Stimulated activated CD4-positive, alpha-beta T cell treated with anti-CD3 and anti-CD28 coated beads, Interleukin-15, amount 100 ng/mL, for 48 hours (primary cell): ENCODE data around the gene IGF2R.
"Not testable (repeated sequence)": the region's sequence is repeated elsewhere in the genome, so short reads cannot be mapped to it uniquely, and the experiment has no call there.

Experiments used
- DNase-seq, 2 donors: peaks; one replicate each; pipeline ENCODE4 v3.0.0-alpha.2; 2020; ENCODE audit warnings: low read depth in 2 of 2

Gene IGF2R

DNA sequence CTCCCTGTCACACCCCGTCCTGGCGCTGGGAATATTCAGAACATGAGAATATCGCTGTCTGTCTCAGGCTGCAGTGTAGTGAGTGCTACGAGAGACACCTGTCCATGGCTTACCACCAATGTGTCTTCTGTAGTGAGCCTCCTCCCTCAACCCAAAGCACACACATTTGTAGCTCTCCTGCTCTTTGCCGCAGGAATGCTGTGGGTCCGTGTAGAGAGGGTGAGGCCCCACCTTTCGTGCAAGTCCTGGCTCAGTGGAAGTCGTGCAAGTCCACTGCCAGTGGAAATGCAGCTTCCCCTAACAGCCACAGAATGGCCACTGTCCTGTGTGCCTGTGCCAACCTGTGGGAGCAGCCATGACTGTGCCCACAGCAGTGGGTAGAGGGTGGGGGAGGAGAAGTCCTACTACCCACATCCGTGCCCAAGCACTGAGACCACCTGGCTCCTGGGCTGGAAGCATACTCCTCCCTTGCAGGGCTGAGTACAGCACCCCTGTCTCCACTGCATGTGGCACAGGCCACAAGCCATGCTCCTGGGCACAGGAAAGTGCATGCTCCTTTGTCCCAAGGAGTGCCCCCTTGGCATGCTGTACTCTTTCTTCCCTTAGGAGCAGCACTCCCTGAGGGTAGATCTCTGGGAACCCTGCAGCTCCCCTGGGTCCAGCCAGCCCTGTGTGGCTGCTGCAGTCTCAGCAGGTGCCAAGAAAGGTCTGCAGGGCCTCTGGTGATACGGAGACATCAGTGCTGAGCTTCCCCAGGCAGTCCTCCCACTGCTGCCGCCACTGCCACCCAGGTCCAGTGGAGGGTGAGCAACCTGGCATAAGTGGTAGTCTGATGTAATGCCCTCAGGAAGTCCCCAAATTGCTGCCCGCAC is 28.0 kb downstream of the IGF2R start:
- DNase-seq = no peak

DNA sequence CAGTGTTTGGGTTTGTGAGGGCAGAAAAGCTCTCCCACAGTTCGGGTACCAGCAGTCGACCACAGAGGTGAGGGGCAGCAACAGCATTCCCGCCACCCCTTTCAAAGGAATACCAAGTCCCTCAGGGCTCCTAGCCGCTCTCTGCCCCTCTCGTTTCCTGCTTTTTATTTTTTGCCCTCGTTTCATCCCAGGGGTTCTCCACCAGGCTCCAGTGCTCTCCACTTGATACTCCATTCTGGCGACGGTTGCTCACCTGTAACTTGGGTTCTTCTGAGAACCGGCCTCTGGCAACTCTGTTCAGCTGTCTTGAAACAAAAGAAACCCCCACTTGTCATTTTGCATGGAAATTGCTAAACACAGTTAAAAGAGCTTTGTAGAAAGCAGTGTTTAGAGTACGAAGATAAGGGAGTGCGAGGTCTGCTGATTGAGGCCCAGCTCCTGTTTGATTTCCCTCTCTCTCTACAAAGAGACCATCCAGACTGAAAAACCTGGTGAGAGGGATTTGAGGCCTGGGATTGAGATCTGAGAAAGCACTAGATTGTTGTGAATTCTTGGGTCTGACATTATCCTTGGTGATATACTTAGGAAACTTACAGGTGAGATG is 28.7 kb downstream of the IGF2R start:
- no peak for DNase-seq

DNA sequence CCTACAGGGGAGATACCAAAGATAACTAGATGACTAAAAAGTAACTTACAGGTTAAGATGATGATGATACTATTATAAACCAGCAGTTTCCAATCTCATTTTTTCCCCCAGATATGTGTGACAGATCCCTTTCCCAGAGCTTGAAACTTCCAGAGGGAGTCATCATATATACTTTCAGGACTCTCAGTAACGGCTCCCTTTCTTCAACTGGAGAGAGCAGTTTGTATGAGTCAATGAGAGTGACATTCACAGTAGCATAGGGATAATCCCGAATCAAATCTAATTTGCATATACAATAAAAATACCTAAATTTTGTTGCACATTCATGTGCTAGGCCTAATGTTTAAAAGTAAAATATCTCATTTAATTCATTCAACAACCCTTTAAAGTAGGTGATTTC is 29.7 kb downstream of the IGF2R start:
- no peak for DNase-seq

DNA sequence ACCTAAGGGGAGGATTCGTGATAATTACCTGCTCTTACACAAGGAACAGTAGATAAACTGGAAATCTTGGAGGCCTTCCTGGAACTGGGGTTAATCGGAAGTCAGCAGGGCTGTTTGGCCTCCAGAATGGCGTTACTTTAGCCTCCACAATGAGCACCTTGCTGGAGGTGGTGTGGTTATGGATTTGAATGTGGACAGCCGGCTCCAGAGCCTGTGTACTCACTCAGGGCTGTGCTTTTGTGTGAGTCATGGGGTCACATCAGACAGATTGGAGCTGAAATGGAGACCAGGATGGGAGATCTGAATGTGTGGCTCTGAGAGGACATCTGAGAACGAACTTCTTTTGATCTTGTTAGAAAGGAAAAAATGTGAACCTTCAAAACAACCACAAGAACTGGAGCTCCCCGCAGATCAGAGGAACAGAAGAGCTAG is 30.4 kb downstream of the IGF2R start:
- DNase-seq = no peak

DNA sequence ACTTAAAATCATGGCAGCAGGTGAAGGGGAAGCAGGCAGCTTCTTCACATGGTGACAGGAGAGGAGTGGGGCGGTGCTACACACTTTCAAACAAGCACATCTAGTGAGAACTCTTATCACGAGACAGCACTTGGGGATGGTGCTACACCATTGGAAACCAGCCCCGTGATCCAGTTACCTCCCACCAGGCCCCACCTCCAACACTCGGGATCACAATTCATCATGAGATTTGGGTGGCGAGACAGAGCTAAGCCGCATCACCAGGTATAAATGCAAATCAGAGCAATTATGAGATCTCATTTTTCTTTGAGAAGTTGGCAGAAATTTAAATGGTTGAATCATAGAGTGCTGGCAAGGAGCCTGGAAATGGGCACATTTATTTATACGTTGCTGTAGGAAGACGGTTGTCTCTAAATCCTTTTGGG is 31.4 kb downstream of the IGF2R start:
- no peak for DNase-seq

DNA sequence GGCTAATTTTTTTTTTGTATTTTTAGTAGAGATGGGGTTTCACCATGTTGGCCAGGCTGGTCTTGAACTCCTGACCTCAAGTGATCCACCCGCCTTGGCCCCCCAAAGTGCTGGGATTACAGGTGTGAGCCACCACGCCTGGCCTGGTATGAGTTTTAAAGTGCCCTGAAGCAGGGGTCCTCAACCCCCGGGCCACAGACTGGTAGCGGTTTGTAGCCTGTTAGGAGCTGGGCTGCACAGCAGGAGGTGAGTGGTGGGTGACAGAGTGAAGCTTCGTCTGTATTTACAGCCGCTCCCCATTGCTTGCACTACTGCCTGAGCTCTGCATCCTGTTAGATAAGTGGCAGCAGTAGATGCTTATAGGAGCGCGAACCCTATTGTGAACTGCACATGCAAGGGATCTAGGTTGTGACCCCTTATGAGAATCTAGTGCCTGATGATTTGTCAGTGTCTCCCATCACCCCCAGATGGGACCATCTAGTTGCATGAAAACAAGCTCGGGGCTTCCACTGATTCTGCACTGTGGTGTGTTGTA is 32.1 kb downstream of the IGF2R start:
- DNase-seq = not testable (repeated sequence)

DNA sequence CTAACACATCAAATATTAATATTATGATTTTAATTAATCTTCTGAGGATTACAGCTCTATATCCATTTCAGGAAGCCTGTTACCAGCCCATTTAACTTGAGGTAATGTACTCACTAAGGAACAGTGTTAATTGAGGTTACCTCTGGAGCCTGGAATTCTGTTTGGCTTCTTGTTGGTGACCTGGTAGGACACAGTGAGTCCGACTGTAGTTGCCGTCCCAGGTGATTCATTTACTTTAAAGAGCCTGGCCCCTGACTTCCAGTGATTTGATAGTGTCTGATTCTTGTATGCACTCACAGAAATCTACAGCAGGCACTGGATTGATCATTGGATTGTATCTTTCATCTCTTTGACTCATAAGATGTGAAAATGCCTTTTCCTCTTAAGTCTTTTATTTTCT is 34.0 kb downstream of the IGF2R start:
- no peak for DNase-seq

DNA sequence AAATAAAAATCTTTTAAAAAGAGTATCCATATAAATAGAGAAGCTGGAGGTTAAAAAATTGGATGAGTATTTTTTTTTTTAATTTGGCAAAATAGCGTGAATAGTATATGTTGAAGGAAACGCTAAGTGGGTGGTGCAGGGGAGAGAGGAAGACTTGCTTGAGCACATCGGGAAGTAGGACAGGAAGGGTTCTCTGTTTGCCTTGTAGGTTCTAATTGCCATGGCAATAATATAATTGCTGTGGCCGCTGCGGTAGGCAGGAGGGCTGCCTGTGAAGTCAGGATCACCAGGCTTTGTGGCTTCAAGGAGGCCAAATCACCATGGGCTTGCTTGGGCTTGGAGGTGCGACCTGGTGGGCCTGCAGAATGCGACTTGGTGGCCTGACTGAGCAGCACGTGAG is 35.1 kb downstream of the IGF2R start:
- no peak for DNase-seq

DNA sequence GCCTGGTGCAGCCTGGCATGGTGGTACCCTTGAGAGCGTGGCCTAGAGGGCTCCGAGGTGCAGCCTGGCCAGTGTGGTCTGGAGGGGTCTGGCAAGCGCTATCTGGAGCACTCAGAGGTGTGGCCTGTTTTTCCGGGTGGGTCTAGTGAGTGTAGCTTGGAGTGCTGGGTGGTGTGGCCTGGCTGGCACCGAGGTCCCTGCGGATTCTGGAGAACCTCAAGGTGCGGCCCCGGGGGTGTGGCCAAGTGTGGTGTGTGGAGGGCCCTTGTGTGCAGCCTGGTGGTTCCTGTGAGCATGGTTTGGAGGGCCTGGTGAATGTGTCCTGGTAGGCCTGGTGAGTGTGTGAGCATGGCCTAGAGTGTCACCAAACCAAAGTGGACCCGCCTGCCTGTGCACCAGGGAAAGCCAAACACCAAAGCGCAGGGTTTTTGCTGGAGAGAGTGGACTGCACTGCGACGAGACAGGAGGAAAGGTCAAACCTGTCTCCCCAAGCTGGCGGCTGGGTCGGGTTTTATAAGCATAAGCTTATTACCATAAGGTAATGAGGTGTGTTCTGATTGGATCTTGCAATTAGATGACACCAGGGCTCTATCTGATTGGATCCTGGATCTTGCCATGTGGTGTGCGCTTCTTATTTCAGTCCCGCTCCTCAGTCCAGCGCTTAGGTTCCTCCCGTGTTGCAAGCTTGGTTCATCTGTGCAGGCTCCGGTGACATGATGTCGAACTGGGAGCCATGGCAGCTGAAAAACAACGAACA is 35.7 kb downstream of the IGF2R start:
- no peak for DNase-seq

DNA sequence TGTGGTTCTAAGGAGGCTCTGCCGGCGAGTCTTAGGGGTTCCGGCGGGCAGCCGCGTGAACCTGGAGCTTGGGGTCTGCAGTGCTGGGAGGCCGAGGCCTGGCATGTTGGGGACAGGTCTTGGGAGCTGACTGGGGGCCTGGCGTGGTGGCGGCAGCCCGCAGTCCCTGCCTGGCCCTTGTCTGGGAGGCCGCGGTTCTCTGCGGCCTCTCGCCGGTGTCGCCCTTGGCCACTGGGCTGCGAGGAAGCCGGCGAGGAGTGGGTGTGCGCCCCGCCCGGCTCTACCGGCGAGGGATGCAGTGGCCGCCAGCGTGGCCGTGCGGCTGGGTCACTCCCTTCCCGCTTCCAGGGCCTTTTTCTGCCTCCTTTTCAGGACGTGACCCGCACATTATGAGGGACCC is 36.3 kb downstream of the IGF2R start:
- DNase-seq = no peak

DNA sequence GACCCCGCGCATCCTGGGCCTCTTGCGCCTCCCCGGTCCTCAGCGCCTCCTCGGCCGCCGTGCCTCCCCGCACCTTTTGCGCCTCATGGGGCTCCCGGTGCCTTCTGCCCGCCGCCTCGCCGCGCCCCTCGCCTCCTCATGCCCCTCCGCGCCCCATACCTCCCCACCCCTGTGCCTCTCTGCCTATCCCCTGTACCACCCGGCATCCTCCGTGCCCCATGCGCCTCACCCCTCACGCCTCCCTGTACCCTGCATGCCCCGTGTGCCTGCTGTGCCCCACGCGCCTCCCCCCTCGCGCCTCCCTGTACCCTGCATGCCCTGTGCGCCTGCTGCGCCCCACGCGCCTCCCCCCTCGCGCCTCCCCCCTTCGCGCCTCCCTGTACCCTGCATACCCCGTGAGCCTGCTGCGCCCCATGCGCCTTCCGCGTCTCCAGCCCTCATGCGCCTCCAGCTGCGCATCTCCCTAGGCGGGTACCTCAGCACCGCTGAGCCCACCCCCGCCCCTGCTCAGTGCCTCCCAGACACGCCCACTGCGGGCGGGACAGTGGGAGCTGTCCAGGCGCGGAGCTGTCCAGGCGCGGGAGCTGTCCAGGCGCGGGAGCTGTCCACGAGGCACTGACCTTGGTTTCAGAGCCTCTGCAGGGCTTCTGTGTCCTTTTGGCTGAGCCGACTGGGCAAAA is 37.1 kb downstream of the IGF2R start:
- no peak for DNase-seq

DNA sequence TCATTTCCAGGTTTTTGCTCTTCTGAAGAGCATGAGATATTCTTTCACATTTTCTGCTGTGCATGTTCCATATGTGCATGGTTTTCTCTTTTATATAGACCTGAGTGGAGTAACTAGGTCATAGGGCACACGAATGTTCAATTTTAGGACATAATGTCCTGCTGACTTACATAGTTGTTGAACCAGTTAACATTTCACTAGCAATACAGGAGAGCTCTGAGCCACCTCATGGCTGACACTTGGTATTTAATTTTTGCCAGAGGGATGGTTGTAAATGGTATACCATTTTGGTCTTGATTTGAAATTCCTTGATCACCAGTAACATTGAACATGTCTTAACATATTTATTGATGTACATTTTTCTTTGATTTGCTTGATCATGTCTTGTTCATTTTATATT is 38.3 kb downstream of the IGF2R start:
- no peak for DNase-seq

DNA sequence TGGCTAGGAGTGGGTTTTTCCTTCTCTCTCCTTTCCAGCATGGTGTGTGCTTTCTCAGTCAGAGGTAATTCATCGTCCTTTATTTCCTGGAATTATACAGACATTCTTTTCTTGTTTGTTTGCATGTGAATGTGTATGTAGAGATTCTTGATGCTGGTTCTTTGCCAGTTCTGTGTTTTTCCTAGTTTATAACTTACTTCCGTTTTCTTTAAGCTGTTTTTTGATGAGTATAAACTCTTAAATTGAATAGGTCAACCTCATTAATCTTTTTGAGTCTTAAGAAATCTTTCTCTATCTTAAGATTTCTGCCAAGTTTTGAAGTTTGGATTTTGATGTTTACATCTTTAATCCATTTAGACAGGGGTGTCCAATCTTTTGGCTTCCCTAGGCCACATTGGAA is 38.7 kb downstream of the IGF2R start:
- no peak for DNase-seq

DNA sequence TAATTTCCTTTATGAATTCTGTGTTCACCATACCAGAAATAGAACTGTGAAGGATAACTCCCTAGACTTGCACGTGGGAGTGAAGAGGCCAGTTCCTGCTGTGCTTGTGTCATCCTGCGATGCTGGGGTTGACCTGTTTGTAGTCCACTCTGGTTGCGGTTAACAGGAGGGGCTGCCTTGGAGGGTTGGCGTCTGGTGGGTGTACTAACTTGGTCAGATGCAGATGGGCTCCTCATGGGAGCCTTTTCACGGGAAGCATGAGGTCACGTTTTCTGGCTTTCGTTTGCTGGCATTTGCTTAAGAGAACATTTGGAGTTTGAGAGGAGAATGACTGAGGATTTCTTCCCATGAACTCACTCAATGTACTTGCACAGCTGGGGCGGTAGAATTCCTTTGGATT is 41.2 kb downstream of the IGF2R start:
- no peak for DNase-seq

DNA sequence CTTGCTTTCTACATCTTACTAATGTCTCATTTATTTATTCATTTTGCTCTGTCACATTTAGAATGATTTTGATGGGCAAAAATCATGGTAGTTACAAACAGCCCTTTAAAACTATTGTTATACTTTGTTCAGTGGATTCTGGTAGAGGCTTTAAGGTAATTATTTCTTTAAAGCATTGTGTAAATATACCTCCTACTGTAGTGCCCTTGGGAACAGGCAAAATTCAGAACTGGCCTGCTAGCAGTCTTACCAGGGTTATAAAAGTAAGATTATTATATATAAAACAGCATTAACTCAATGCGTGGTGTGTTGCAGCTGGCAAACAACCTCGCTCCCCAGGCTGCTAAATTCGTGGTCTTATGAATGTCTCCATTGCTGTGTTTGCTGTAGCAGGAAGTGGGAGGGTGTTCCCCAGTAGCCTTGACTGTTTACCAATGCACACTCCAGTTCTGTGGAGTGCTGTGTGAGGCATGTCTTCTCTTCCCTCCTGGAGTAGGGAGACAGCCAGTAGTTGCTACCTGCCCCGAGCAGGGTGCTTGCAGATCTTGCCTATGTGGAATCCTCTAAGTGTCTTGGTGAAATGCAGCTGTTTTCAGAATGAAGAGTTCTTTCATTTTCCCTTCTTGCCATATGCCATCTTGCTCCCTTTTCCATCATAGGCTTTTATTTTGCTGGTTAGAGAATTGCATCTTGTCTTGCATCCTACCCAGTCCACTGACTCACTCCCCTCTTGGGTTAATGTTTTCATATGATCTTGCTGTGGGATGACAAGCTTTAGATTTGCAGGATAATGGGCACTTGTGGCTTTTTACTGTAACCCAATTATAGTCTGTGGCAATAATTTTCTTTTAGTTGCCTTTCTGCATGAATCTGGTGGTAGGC is 45.3 kb downstream of the IGF2R start:
- DNase-seq = no peak

DNA sequence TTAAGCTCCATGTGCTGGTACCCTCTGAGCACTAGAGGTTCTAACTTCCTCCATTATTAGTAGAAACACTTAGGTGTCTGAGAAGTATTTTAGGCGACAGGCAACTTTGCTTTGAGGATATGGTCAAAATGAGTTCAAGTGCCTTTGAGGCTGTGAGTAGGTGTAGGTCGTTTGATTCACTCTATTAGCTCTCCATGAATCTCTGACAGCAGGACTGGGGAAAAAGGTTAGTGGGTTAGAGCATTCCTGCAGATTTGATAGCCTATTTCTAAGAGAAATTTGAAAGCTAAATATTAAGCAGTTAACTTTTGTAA is 45.9 kb downstream of the IGF2R start:
- no peak for DNase-seq

DNA sequence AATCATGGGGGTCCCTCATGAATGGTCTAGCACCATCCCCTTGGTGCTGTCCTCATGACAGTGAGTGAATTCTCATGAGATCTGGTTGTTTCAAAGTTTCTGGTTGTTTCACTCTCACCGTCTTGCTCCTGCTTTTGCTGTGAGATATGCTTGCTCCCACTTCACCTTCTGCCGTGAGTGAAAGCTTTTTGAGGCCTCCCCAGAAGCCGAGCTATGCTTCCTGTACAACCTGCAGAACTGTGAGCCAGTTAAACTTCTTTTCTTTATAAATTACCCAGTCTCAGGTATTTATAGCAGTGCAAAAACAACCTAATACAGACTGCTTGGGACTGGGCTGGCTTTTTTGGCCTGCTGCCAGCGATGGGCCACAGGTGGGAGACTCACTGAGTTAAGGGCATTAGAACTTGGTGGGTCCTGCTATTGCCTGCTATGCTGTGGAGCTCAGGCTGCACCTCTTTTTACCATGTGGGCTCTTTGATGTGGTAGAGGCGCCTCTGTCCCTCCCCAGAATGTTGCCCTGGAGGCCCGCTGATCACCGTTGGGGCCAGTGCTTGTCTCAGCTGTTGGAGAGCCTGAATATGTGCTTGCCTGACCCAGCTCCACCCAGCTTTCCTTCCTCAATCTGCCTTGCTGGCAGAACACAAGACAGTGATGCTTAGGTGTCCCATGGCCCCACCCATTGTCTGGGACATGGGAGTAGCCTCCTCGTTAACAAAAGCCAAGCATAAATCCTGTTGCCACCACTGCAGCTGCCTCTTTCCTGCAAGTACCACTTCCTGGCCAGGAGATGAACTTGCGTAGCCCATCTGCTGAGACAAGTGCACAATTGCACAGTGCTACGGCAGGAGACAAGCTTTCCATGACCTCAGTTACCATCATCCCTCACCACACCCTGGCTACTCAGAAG is 47.1 kb downstream of the IGF2R start:
- peak in 1 of 2 donors; percentile 38 for DNase-seq

DNA sequence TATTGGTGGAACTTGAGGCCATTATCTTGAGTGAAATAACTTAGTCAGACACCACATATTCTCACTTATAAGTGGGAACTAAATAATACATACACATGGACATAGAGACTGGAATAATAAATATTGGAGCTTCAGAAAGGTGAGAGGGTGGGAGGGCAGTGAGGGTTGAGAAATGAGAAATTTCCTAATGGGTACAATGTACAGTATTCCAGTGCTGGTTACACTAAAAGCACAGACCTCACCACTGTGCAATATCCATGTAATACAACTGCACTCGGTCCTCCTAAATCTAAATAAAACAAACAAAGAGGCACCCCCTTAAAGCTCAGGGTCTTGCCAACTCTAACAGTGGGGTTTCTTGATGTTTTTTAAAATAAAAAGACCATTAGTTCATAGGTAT is 53.2 kb downstream of the IGF2R start:
- no peak for DNase-seq

DNA sequence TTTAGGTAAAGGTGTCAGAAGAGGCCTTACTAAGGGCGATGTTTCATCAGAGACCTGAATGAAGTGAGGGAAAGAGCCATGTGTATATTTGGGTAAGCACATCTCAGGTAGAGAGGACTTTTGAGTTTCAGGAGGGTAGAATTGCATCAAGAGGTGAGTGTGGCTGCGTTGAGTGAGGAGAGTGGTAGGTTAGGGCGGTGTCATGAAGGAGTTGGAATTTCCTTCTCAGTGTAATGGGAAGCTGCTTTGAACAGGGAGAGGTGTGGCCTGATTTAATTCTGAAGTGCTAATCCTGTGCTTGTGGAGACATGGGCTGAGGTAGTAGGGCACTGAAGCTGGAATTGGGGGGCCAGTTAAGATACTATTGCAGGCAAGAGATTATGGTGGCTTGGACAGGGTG is 53.9 kb downstream of the IGF2R start:
- DNase-seq = no peak

DNA sequence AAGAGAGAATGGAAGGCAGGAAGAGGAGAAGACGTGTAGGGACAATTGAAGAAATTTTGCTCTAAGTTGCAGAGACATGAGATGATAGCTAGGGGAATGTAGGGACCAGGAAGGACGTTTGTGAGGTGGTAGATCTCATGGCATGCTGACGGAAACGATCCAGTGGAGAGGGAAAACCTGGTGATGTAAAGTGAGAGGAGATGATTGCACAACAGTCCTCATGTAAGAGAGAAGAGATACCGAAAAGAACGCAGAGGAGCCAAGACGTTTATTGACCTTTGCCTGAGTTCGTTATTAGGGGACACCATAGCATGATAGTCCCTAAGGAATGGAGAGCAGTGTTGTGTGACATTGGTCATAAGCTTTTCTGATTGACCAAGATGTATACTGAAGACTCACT is 55.3 kb downstream of the IGF2R start:
- no peak for DNase-seq
